Kidney (tissue), 14 donors: ENCODE measurements around the gene IMMP2L. TPM values are rescaled to one million over a fixed set of nuclear protein-coding genes. Genes with fewer than 3 reads are reported as not detected.

ENCODE experiments used
- DNase-seq, 5 donors: peaks; one replicate each; pipeline ENCODE4 v3.0.0-alpha.2; 2013 to 2020
- FAIRE-seq: peaks from 2 replicates; lab custom pipeline; 2012; peaks lifted over from hg19 to GRCh38; lab: Jason Lieb, UNC
- H3K27ac ChIP-seq, 2 donors: one replicate each; pipeline ENCODE4 v1.7.0; 2013; ENCODE audit warnings: low read depth in 2 of 2, low read length in 2 of 2, inconsistent platforms in 1 of 2
- H3K27me3 ChIP-seq: one replicate; pipeline ENCODE4 v1.7.1; 2013; ENCODE audit warnings: low read length, inconsistent platforms; ENCODE audit not compliant: control insufficient read depth, insufficient read depth
- H3K36me3 ChIP-seq, 3 donors: one replicate each; pipeline versions ENCODE4 v1.7.0 to v1.7.1; 2013; ENCODE audit warnings: low read length in 3 of 3, control low read depth in 1 of 3, inconsistent platforms in 1 of 3; ENCODE audit not compliant: insufficient read depth in 3 of 3, control insufficient read depth in 2 of 3
- H3K4me1 ChIP-seq, 3 donors: one replicate each; pipeline versions ENCODE4 v1.7.0 to v1.7.1; 2013; ENCODE audit warnings: low read length in 3 of 3, inconsistent platforms in 1 of 3, low read depth in 1 of 3; ENCODE audit not compliant: control insufficient read depth in 2 of 3, insufficient read depth in 2 of 3
- H3K4me3 ChIP-seq, 3 donors: one replicate each; pipeline versions ENCODE4 v1.7.0 to v1.8.1; 2013; ENCODE audit warnings: low read length in 3 of 3, control low read depth in 1 of 3, inconsistent platforms in 1 of 3
- H3K9ac ChIP-seq, 3 donors: one replicate each; pipeline versions ENCODE4 v1.7.0 to v1.7.1; 2013; ENCODE audit warnings: low read length in 3 of 3, control low read depth in 1 of 3, inconsistent platforms in 1 of 3
- H3K9me3 ChIP-seq, 3 donors: one replicate each; pipeline versions ENCODE4 v1.7.0 to v1.7.1; 2013; ENCODE audit warnings: low read length in 3 of 3, control low read depth in 1 of 3, inconsistent platforms in 1 of 3; ENCODE audit not compliant: control insufficient read depth in 2 of 3, insufficient read depth in 1 of 3
- CTCF ChIP-seq: IDR thresholded peaks from 3 replicates; pipeline ENCODE4 v1.5.1; 2012; ENCODE audit warnings: mild to moderate bottlenecking, moderate library complexity, borderline replicate concordance; ENCODE audit not compliant: insufficient read depth; ENCODE audit errors: extremely low read depth
- intact Hi-C: fragments of 100-400 bp; cut with DNase I; formaldehyde crosslinking; loops from one replicate; pipeline ENCODE4 v1.11.1; 2022
- polyA plus RNA-seq: library from polyadenylated mRNA; stranded (reverse); fragments of 350-450 nt; fragmentation: Illumina TruSeq; extraction: RNeasy Lipid Tissue Mini Kit (QIAGEN cat#74804); gene quantifications from one replicate; pipeline ENCODE4 v1.2.3, GENCODE V29; 2014; ENCODE audit warnings: low read depth, low replicate concordance; ENCODE audit not compliant: insufficient read depth
- total RNA-seq: library from RNA; stranded (reverse); fragmentation: NEBNext Ultra II Directional; extraction: Animal tissue kit (Norgen Biotek cat#: 25700); gene quantifications from one replicate; pipeline ENCODE4 v1.2.1, GENCODE V29; 2021
- donor health status: control.
- donor health status: control.
- donor health status: control.
- donor health status: control.
- donor health status: control.
- donor health status: DM: yes; HTN: yes; CAD: no.
- donor health status: Normal renal cell carcinoma (clear cell type).

The IMMP2L gene
- total and polyA plus RNA-seq, 2 donors from 2014 or later = 46.4 to 52.1 TPM

- TF ChIP-seq CTCF = no peak
- Histone ChIP-seq H3K9ac (no peak overlapping the region), H3K27me3 (no peaks in the 10 kb centered on the region), H3K4me3 (no peak overlapping the region), H3K4me1 (no peaks in the 10 kb centered on the region), H3K9me3 (no peaks in the 10 kb centered on the region), H3K27ac (no peak overlapping the region), H3K36me3 (no peaks in the 10 kb centered on the region)
- intact Hi-C loops = no loop called here
- no peak for FAIRE-seq
- DNase-seq = no peak
These were observed 337.7 kb downstream of the IMMP2L start for GRCh38 chr7:111224354-111225231.

GRCh38 chr7:111223802-111224253 lies 338.5 kb downstream of the IMMP2L start:
- no peaks in the 10 kb centered on the region for H3K36me3 ChIP-seq
- DNase-seq = no peak
- H3K9me3 ChIP-seq = no peaks in the 10 kb centered on the region
- H3K4me1 ChIP-seq = no peaks in the 10 kb centered on the region
- no peak for FAIRE-seq
- no peak overlapping the region for H3K4me3 ChIP-seq
- TF ChIP-seq CTCF = no peak
- no peak overlapping the region for H3K9ac ChIP-seq
- no peaks in the 10 kb centered on the region for H3K27me3 ChIP-seq
- intact Hi-C loops = no loop called here
- H3K27ac ChIP-seq = no peak overlapping the region

DNA sequence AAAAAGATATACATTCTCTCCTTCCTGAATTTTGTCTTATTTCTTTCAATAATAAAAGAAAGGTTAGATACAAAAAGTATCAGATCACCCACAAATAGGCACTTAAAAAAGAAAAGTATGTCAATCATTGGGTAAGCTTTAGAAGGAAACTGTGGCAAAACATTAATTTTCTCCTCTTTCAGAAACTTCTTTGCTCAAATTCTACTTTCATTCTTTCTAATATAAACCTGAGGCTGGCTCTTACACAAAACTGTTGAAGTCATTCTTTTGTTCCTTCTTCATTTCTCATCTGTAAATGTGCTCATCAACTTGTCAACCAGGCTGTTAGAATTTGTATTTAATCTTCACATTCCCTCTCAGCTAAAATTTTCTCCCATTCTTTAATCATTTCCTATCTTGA lies 346.7 kb downstream of the IMMP2L start:
- intact Hi-C loops = no loop called here
- no peak for TF ChIP-seq CTCF
- no peaks in the 10 kb centered on the region for H3K4me1 ChIP-seq
- no peaks in the 10 kb centered on the region for H3K9me3 ChIP-seq
- FAIRE-seq (no peak), DNase-seq (no peak)
- H3K27ac ChIP-seq = no peak overlapping the region
- no peak overlapping the region for H3K4me3 ChIP-seq
- H3K36me3 ChIP-seq = no peaks in the 10 kb centered on the region
- no peaks in the 10 kb centered on the region for H3K27me3 ChIP-seq
- H3K9ac ChIP-seq = no peak overlapping the region
